PC-3 (cell line): ENCODE measurements around the gene TSNAXIP1. TPM values are rescaled to one million over a fixed set of nuclear protein-coding genes. Genes with fewer than 3 reads are reported as not detected.

Experiments used
- ATAC-seq: fragments of 200-7000 bp; cut with Tn5 transposase; 2 replicates; pipeline ENCODE4 v1.9.1; 2020; ENCODE audit warnings: mild to moderate bottlenecking, moderate library complexity
- BruUV-seq: library from RNA; stranded (reverse); fragments of 400-500 nt; replicated peaks from 2 replicates; lab custom pipeline; 2021; lab: Mats Ljungman, UMichigan
- CTCF ChIA-PET: fragments of 300-600 bp; sonication (Branson Sonifier 250); formaldehyde crosslinking; loops from one replicate; lab custom pipeline; 2022; ENCODE audit warnings: antibody characterized with exemption; lab: Charles Lee
- POLR2A ChIA-PET: fragments of 300-600 bp; sonication (Branson Sonifier 250); formaldehyde crosslinking; loops from one replicate; lab custom pipeline; 2022; ENCODE audit warnings: antibody characterized with exemption; ENCODE audit not compliant: unreplicated experiment; lab: Charles Lee
- DNase-seq: peaks from one replicate; pipeline ENCODE4 v3.0.0-alpha.2; 2015
- H2AFZ ChIP-seq: fragments of 300-600 bp; sonication (generic); 2 replicates; pipeline ENCODE4 v1.6.0; 2016; ENCODE audit warnings: antibody characterized with exemption, low read length
- H3F3A ChIP-seq: fragments of 300-600 bp; sonication (generic); one replicate; pipeline ENCODE4 v1.6.0; 2017; ENCODE audit warnings: antibody characterized with exemption, low read length, control low read depth, mild to moderate bottlenecking; ENCODE audit not compliant: unreplicated experiment
- H3K27ac ChIP-seq: fragments of 300-600 bp; sonication (generic); 2 replicates; pipeline ENCODE4 v1.5.1; 2016; ENCODE audit warnings: mild to moderate bottlenecking, low read length
- H3K27me3 ChIP-seq: fragments of 300-600 bp; sonication (generic); 2 replicates; pipeline ENCODE4 v1.6.1; 2016; ENCODE audit warnings: low read length, mixed read lengths
- H3K36me3 ChIP-seq: fragments of 300-600 bp; sonication (generic); 2 replicates; pipeline ENCODE4 v1.6.1; 2016; ENCODE audit warnings: low read depth, mixed run types, low read length, mixed read lengths
- H3K4me1 ChIP-seq: fragments of 300-600 bp; sonication (generic); 2 replicates; pipeline ENCODE4 v1.5.1; 2016; ENCODE audit warnings: low read length; ENCODE audit not compliant: insufficient read depth
- H3K4me2 ChIP-seq: fragments of 300-600 bp; sonication (generic); 2 replicates; pipeline ENCODE4 v1.6.0; 2016; ENCODE audit warnings: low read length
- H3K4me3 ChIP-seq: fragments of 300-600 bp; sonication (generic); 2 replicates; pipeline ENCODE4 v1.5.1; 2016; ENCODE audit warnings: mild to moderate bottlenecking, low read length, mixed read lengths
- H3K79me2 ChIP-seq: fragments of 300-600 bp; sonication (generic); 2 replicates; pipeline ENCODE4 v1.6.1; 2017; ENCODE audit warnings: low read length, mixed read lengths
- H3K9ac ChIP-seq: fragments of 300-600 bp; sonication (generic); 2 replicates; pipeline ENCODE4 v1.6.0; 2016; ENCODE audit warnings: mild to moderate bottlenecking, low read length
- H3K9me2 ChIP-seq: fragments of 300-600 bp; sonication (generic); replicated peaks from 2 replicates; pipeline ENCODE4 v1.6.1; 2016; ENCODE audit warnings: mixed run types, low read length, mixed read lengths
- H3K9me3 ChIP-seq: fragments of 300-600 bp; sonication (generic); 2 replicates; pipeline ENCODE4 v1.6.1; 2016; ENCODE audit warnings: low read length, mixed read lengths
- H4K20me1 ChIP-seq: fragments of 300-600 bp; sonication (generic); 2 replicates; pipeline ENCODE4 v1.6.1; 2016; ENCODE audit warnings: low read length, mixed read lengths
- CTCF ChIP-seq: fragments of 300-600 bp; sonication (generic); conservative IDR thresholded peaks from 2 replicates; pipeline ENCODE4 v1.5.1; 2017; ENCODE audit warnings: antibody characterized with exemption, low read depth, mild to moderate bottlenecking, low read length
- EZH2 ChIP-seq: fragments of 300-600 bp; sonication (generic); IDR thresholded peaks from one replicate; pipeline ENCODE4 v1.6.1; 2017; ENCODE audit warnings: antibody characterized with exemption, mild to moderate bottlenecking, low read length; ENCODE audit not compliant: unreplicated experiment
- EZH2phosphoT487 ChIP-seq: fragments of 300-600 bp; sonication (generic); IDR thresholded peaks from 2 replicates; pipeline ENCODE4 v1.6.1; 2018; ENCODE audit warnings: mild to moderate bottlenecking, antibody characterized with exemption, low read length, borderline replicate concordance
- intact Hi-C: fragments of 100-400 bp; cut with micrococcal nuclease; formaldehyde crosslinking; loops from 2 replicates; pipeline ENCODE4 v1.9.0; 2023
- total RNA-seq: library from RNA; depleted of rRNA; stranded (reverse); fragments of >200 nt; gene quantifications from 2 replicates; pipeline ENCODE4 v1.2.3, GENCODE V29; 2014

Gene TSNAXIP1
- total RNA-seq, 1 experiment from 2014 or later: 0.44 TPM

GRCh38 chr16:67764158-67764667, 42.5 kb upstream of the TSNAXIP1 start:
- no peak for DNase-seq
- H3K9me3 ChIP-seq: no peaks in the 10 kb centered on the region
- H3K79me2 ChIP-seq: no peaks in the 10 kb centered on the region
- no peak overlapping the region for H3K27ac ChIP-seq
- no peak overlapping the region for H2AFZ ChIP-seq
- no TSS peak for BruUV-seq
- H3K9me2 ChIP-seq: no peaks in the 10 kb centered on the region
- H3K9ac ChIP-seq: no peak overlapping the region
- no peak for ATAC-seq
- H3K4me2 ChIP-seq: no peak overlapping the region
- no peak overlapping the region for H3K4me3 ChIP-seq
- no peak for TF ChIP-seq CTCF
- TF ChIP-seq EZH2phosphoT487: no peak
- TF ChIP-seq EZH2: no peak
- ChIA-PET CTCF (no interaction called here), POLR2A (no interaction called here)
- H3F3A ChIP-seq: no peaks in the 10 kb centered on the region
- no peaks in the 10 kb centered on the region for H4K20me1 ChIP-seq
- intact Hi-C loops: no loop called here
- no peaks in the 10 kb centered on the region for H3K27me3 ChIP-seq
- no peaks in the 10 kb centered on the region for H3K36me3 ChIP-seq
- H3K4me1 ChIP-seq: no peaks in the 10 kb centered on the region

- Histone ChIP-seq H3K36me3 (no peaks in the 10 kb centered on the region), H4K20me1 (no peaks in the 10 kb centered on the region), H3K4me1 (no peaks in the 10 kb centered on the region), H3K27ac (no peak overlapping the region), H3K9me2 (no peaks in the 10 kb centered on the region), H3K4me2 (no peak overlapping the region), H3K9me3 (no peaks in the 10 kb centered on the region), H3F3A (no peaks in the 10 kb centered on the region), H2AFZ (no peak overlapping the region), H3K27me3 (no peaks in the 10 kb centered on the region), H3K4me3 (no peak overlapping the region), H3K9ac (no peak overlapping the region), H3K79me2 (no peaks in the 10 kb centered on the region)
- CTCF ChIA-PET: no interaction called here
- BruUV-seq: no TSS peak
- intact Hi-C loops: no loop called here
- TF ChIP-seq EZH2 (no peak), EZH2phosphoT487 (no peak), CTCF (no peak)
- POLR2A ChIA-PET: no interaction called here
- ATAC-seq (no peak), DNase-seq (no peak)
These were observed 40.4 kb upstream of the TSNAXIP1 start for GRCh38 chr16:67766291-67766690.

GRCh38 chr16:67767953-67768352, 38.7 kb upstream of the TSNAXIP1 start:
- ATAC-seq: peak; percentile 48; the same call in 1 of the 2 replicates
- ChIA-PET CTCF (interaction anchor here (0.5 to 0.7 kb wide), 2 partner anchors 96 to 303 kb away, joined by 5 to 10 read pairs; no protein-coding TSS in a partner anchor), POLR2A (interaction anchor here (0.6 kb wide), 1 partner anchor 129 kb away, joined by 16 read pairs; no protein-coding TSS in a partner anchor)
- Histone ChIP-seq H3K9me3 (no peaks in the 10 kb centered on the region), H3K9ac (no peak overlapping the region), H3K27me3 (no peaks in the 10 kb centered on the region), H3F3A (no peaks in the 10 kb centered on the region), H3K36me3 (no peaks in the 10 kb centered on the region), H3K4me2 (no peak overlapping the region), H3K27ac (no peak overlapping the region), H2AFZ (no peak overlapping the region), H4K20me1 (no peaks in the 10 kb centered on the region), H3K9me2 (no peaks in the 10 kb centered on the region), H3K79me2 (no peaks in the 10 kb centered on the region), H3K4me1 (no peaks in the 10 kb centered on the region), H3K4me3 (no peak overlapping the region)
- intact Hi-C loops: no loop called here
- peak; percentile 9 for DNase-seq
- no TSS peak for BruUV-seq
- TF ChIP-seq EZH2phosphoT487 (no peak), CTCF (no peak), EZH2 (no peak)
